GM12892 (cell line): ENCODE measurements around the gene PGBD2. TPM values are rescaled to one million over a fixed set of nuclear protein-coding genes. Genes with fewer than 3 reads are reported as not detected.
A peak's percentile ranks its signal among the peaks of the same experiment; 100 is the strongest.

Source experiments
- DNase-seq: peaks from one replicate; pipeline ENCODE4 v3.0.0; 2011; ENCODE audit not compliant: insufficient read length
- FAIRE-seq: peaks from 2 replicates; lab custom pipeline; 2011; peaks lifted over from hg19 to GRCh38; lab: Jason Lieb, UNC
- POLR2A ChIP-seq: IDR thresholded peaks from 2 replicates; pipeline ENCODE4 v1.6.1; 2011; ENCODE audit warnings: low read depth, low read length, control low read depth
- POLR2AphosphoS5 ChIP-seq: IDR thresholded peaks from 2 replicates; pipeline ENCODE4 v1.6.1; 2011; ENCODE audit warnings: low read depth, low read length, control low read depth
- TAF1 ChIP-seq: IDR thresholded peaks from 2 replicates; pipeline ENCODE4 v1.6.1; 2011; ENCODE audit warnings: low read depth, mild to moderate bottlenecking, control low read depth, low read length, borderline replicate concordance
- polyA plus RNA-seq: library from polyadenylated mRNA; unstranded; fragments of >200 nt; gene quantifications from one replicate; pipeline ENCODE4 v1.2.1, GENCODE V29; 2012; ENCODE audit warnings: missing spikeins, inconsistent platforms; ENCODE audit not compliant: missing spikeins

Gene PGBD2, protein sequence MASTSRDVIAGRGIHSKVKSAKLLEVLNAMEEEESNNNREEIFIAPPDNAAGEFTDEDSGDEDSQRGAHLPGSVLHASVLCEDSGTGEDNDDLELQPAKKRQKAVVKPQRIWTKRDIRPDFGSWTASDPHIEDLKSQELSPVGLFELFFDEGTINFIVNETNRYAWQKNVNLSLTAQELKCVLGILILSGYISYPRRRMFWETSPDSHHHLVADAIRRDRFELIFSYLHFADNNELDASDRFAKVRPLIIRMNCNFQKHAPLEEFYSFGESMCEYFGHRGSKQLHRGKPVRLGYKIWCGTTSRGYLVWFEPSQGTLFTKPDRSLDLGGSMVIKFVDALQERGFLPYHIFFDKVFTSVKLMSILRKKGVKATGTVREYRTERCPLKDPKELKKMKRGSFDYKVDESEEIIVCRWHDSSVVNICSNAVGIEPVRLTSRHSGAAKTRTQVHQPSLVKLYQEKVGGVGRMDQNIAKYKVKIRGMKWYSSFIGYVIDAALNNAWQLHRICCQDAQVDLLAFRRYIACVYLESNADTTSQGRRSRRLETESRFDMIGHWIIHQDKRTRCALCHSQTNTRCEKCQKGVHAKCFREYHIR
- 2.8 TPM for polyA plus RNA-seq

GRCh38 chr1:248906009-248906752, at the start of gene PGBD2:
TSS of gene PGBD2 (plus strand) at chr1:248906235. CDS start at chr1:248913863, 7,628 bp downstream.
- TF ChIP-seq TAF1 (peak; percentile 74; the same call in 1 of the 2 replicates), POLR2AphosphoS5 (peak; percentile 93), POLR2A (peak; percentile 94)
- peak; percentile 98 for FAIRE-seq
- peak; percentile 81 for DNase-seq

GRCh38 chr1:248857201-248857600, 48.8 kb upstream of the PGBD2 start:
- TF ChIP-seq POLR2AphosphoS5 (no peak), TAF1 (no peak), POLR2A (no peak)
- FAIRE-seq (no peak), DNase-seq (no peak)

GRCh38 chr1:248857749-248858095, 48.3 kb upstream of the PGBD2 start:
- no peak for FAIRE-seq
- DNase-seq = no peak

GRCh38 chr1:248858096-248858890, 47.7 kb upstream of the PGBD2 start:
- TF ChIP-seq POLR2A (peak; percentile 56; the same call in 1 of the 2 replicates), POLR2AphosphoS5 (peak; percentile 63; the same call in 1 of the 2 replicates), TAF1 (0 out of 2 replicates have a peak, but pooled peaks have one; percentile 32)
- DNase-seq (peak; percentile 51), FAIRE-seq (peak; percentile 84)

More at GRCh38 chr1:248857749-248858095, 48.3 kb upstream of the PGBD2 start:
- no peak for TF ChIP-seq POLR2A
- TF ChIP-seq TAF1 = no peak
- TF ChIP-seq POLR2AphosphoS5 = no peak

GRCh38 chr1:248858891-248859889, 46.8 kb upstream of the PGBD2 start, which contains the start of gene ZNF692:
TSS of gene ZNF692 (minus strand) at chr1:248859085. CDS start at chr1:248858309, 776 bp downstream.
- FAIRE-seq = peak; percentile 78
- peak; percentile 73 for TF ChIP-seq POLR2A
- no peak for TF ChIP-seq TAF1
- TF ChIP-seq POLR2AphosphoS5 = peak; percentile 73; the same call in 1 of the 2 replicates

GRCh38 chr1:248860007-248860406, 46.0 kb upstream of the PGBD2 start:
- TF ChIP-seq POLR2A (no peak), POLR2AphosphoS5 (no peak)
- DNase-seq (no peak), FAIRE-seq (no peak)

More at GRCh38 chr1:248858891-248859889, 46.8 kb upstream of the PGBD2 start, which contains the start of gene ZNF692:
- DNase-seq = peak; percentile 97

DNA sequence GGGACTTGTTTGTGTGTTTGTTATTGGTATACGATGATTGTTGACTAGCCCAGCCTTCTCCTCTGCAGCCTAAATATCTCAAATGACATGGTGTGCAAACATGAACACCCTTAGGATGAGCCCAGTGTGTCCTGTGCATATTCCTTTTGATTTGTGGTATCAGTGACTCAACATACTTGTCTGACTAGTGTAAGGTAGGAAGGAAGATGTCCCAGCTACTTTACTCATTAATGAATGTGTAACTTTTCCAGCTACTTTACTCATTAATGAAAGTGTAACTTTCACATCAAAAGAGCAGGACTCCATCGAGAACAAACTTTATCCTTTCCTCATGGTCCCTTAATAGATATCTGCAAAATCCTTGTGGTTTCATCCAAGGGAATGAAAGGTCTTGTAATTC, 44.4 kb upstream of the PGBD2 start:
- FAIRE-seq (no peak), DNase-seq (no peak)
- no peak for TF ChIP-seq POLR2A
- no peak for TF ChIP-seq TAF1
- TF ChIP-seq POLR2AphosphoS5 = no peak

GRCh38 chr1:248862695-248862997, 43.4 kb upstream of the PGBD2 start:
- FAIRE-seq (no peak), DNase-seq (no peak)
- TF ChIP-seq POLR2AphosphoS5 (no peak), TAF1 (no peak), POLR2A (no peak)

DNA sequence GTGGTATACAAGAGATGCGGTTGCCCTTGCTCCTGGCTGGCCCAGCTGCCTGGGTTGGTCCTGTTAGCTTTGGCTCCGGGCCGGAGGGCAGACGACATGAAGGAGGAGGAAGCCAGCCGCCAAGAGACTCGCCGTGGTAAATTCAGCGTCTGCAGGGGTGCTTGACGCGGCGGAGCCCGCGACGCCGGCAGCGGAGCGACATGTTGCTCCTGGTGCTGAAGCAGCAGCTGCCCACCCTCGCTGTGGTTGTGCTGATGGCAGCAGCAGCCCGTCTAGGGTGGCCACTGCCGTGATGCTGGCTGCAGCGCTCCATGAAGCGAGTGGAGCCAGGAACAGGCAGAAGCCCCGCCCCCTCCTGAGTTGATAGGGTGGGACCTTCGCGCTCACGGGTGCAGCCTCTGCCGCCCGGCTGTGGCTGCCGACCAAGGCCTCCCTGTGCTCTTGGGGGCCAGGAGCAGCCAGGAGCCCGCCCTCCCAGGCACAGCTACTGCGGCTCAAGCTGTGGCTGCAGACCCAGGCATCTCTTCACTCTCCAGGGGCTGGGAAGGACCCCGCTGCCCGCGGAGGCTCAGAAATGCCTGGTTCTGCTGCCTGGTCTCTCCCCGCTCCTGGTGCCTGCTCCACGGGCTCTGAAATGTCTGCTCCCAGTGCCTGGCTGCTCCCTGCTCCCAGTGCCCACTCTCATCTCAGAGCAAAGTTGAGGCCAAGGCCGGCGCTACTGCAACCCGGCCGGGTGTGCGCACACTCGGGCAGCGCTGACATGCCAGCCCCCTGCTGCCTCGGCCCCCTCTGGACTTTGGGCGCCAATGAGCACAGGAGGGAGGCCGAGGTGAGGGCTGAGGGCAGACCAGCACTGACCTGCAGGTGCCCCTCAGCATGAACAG, 42.8 kb upstream of the PGBD2 start:
- FAIRE-seq (peak; percentile 94), DNase-seq (peak; percentile 59)
- TF ChIP-seq POLR2A (peak; percentile 77), POLR2AphosphoS5 (peak; percentile 75), TAF1 (peak; percentile 65; the same call in 1 of the 2 replicates)
